H4 (cell line): Measurements from ENCODE around the gene XPO6. TPM values are rescaled to one million over a fixed set of nuclear protein-coding genes. Genes with fewer than 3 reads are reported as not detected.
A peak's percentile ranks its signal among the peaks of the same experiment; 100 is the strongest.

ENCODE experiments used
- DNase-seq: peaks from one replicate; pipeline ENCODE4 v3.0.0-alpha.2; 2015; ENCODE audit warnings: low spot score
- total RNA-seq: library from RNA; depleted of rRNA; stranded (reverse); fragments of >200 nt; shearing (Covaris generic); gene quantifications from 2 replicates; pipeline ENCODE4 v1.2.3, GENCODE V29; 2014

Gene XPO6
- total RNA-seq, 1 experiment from 2014 or later: 46.8 TPM

DNA sequence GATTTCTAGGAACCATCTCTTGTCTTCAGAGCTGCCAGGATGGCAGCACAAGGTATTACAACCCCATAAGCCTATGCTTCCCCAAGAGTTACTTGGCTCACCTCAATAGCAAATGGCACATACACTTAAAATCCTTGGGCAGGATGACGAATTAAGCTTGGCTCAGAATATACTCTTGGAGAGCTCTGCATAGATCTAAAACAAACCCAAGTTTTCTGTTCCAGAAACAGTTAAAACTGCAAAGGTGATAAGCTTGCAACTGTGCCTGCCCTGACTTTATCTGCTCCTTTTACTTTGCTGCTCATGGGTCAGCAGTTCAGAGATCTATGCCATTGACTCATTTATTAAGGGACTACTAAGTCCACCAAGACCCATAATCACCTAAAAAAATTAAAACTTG lies 26.1 kb downstream of the XPO6 start:
- DNase-seq: no peak

DNA sequence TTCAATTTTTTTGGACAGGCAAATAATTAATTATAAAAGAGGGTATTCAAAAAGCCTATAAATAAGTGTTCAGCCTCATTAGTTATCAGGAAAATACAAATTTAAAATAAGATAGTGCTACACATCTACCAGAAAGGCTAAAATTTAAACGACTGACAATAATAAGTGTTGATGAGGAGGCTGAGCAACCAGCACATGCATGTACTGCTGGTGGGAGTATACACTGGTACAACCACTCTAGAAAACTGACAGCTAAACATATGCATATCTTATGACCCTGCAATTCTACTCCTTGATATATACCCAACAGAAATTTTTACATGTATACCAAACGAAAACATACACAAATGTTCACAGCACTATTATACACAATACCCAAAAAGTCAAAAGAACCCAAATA lies 27.1 kb downstream of the XPO6 start:
- no peak for DNase-seq

DNA sequence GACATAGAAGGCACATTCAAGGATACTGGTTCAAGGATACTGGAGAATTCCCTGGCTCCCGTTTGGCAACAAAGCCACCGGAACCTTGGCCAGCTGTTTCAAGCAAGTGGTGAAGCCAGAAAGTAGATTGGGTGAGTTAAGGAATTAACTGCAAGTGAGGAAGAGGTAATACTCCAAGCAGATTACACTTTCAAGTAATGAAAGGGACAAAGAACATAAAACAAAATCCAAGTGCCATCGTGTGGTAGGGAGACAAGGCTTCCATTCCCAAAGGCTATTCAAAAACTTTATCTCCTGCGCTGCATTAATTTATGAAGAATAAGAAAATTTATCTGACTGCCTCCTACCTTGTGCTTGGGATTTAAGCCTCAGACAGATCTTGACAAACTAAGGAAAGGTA lies 27.8 kb downstream of the XPO6 start:
- no peak for DNase-seq

DNA sequence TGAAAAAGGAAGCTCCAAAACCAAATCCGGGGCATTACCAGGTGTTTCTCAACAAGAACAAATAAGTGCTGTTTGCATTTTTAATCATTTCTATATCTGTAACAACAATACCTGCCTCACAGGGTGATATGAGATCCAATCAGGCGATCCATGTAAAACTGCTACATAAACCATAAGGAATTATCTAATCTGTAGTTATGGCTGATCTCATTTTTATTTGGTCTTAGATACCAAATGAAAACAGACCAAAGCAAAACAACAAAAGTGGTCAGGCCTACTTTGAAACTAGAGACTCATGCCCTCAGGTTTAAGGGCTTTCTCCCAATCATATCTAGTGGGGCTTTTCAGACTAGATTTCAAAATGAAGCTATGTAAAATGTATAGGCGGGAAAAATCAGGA lies 28.3 kb downstream of the XPO6 start:
- no peak for DNase-seq

DNA sequence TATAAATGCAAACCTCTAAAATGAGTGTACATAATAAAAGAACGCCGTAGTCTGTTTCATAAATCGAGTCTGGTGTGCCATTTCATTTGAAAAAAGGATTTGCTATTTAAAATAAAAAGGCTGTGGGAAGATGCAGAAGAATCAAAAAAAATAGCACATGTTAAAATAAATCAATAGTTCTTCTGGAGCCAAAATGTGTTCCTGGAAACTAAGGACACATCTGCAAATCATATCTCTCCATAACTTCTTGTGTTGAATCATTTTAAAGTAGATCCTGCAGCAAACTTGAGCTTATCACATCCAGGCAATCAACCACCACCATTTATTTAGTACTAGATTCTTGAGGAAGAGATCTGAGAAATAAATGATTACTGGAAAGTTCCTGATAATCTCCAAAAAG lies 29.0 kb downstream of the XPO6 start:
- no peak for DNase-seq

DNA sequence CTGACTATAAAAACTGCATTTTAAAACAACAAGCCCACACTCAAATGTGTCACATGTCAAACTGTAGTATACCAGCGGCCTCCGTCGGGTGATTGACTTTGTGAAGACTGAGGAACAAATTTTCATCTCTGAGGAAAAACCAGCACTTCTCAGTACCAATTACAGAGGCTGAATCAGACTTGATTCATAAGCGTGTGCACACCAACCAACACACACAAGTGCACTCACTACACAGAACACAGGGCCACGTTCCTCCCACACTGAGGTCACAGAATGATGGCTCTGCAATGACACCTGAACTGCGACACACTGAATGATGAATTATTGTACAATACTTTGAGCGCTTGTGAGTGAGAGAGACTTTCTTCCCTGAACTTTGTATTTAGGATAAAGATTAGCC lies 29.6 kb downstream of the XPO6 start:
- DNase-seq: no peak

DNA sequence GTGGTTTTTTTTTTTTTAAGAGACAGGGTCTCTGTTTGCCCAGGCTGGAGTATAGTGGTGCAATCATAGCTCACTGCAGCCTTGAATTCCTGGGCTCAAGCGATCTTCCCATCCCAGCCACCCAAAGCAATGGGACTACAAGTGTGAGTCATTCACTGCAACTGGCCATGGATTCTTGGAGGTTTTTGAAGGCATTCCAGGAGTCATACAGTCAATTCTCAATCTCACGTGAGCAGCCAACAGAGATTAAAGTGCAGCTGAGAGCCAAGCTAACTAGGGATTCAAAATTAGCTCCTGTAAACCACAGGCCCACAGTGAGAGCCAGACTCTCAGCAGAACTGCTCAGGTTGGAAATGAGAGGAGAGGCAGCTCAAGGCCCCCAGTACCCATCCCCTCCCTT lies 30.2 kb downstream of the XPO6 start:
- peak; percentile 88 for DNase-seq

DNA sequence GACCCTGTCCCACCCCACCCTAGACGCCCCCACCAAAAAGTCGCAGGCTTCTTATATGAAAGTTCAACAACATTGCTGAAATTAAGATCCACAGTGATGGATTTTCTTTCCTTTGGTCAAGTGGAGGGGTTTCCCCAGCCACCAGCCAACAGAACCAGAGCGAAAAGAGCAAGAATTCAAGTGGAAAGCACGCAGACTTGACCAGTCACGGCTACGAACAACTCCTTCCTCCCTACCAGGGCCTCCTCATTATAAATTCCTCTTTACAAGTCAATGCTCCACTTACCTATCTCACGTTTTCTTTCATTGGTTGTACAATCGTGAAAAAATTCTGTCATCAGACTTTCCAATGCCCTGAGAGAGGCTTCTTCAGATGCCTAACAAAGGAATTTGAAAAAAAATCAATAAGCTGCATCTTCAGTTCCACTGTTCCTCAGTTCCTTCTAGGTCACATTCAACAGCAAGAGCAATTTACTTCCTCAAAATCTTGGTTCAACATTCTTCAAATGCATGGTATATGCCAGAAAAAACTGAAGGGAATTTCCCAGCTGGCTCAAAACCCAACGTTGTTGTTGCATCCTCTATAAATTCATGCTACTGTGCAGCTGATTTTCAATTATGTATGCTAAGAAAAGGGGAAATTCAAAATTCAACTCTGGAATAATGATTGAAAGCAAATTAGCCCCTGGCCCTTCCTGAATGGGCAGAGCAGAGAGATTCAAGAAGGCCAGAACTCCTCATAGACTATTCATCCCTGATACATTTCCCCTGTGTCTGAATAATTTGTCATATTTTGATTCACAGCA lies 30.9 kb downstream of the XPO6 start:
- no peak for DNase-seq

DNA sequence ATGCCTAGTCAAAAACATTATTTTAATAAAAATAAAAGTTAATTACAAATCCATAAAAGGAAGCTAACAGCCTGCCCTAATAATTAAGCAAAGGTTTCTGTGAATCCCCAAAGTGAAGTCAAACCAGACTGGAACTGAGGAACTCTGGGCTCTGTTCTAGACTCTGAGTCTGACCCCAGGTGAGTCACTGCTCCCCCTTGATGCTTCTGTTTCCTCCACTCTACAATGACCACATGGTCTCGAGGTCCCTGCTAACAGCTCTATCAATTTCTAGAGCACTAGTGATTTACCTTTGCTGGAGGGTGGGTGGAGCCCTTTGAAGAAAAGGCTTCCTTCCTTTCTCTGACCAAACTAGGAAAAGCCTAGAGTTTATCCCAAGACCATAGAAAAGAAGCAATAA lies 32.4 kb downstream of the XPO6 start:
- DNase-seq: no peak

DNA sequence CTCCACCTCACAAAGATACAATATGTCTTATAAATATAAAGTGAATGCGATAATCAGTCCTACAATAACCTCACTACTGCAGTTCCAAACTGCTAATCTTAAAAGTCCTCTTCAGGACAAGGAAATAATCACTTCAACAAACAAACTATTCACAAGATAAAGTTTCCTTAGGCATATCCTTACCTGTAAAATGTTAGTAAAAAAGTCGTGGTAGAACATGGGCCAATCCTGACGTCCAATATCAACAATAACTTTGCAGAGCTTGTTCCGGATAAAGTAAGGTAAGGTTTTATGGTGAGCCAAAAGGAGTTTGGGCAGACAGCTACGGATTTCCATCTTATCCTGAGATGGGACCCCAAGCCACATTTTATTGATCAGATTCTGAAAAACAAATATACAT lies 36.0 kb downstream of the XPO6 start:
- DNase-seq: no peak

DNA sequence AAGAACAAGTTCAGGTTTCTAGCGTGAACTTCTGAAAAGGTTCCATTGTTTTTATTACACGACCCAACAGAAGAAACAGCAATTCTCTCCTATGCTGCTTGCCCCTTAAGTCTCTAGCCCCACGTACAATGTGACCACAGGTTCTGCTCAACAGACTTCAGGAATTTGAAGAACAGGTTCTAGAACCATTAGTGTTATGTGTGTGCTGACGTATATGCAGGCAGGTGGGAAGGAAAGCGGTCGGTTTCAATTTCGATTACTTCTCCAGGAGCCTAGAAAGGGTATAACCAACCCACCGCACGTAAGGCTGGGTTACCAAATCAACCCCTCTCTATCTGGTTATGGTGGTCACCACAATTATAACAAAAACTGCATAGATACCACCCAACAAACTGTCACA lies 39.4 kb downstream of the XPO6 start:
- DNase-seq: no peak

DNA sequence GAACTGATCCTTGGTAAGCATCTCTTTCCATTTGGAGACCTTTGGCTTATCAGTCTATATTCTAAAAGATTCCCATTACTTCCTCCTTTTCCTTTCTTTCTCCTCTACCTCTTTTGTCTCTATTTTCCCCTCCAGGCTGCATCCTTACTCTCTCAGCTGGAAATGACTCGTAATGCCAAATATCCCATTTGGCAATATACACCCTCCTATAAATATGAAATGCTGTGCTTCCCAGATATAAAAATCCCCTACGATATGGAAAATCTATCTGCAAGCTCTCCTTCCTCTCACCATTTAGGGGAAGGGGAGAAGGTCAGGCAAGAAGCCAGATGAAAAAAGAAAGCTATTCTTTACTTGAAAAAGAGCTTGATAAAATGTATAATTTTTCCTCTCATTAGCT lies 39.9 kb downstream of the XPO6 start:
- no peak for DNase-seq

DNA sequence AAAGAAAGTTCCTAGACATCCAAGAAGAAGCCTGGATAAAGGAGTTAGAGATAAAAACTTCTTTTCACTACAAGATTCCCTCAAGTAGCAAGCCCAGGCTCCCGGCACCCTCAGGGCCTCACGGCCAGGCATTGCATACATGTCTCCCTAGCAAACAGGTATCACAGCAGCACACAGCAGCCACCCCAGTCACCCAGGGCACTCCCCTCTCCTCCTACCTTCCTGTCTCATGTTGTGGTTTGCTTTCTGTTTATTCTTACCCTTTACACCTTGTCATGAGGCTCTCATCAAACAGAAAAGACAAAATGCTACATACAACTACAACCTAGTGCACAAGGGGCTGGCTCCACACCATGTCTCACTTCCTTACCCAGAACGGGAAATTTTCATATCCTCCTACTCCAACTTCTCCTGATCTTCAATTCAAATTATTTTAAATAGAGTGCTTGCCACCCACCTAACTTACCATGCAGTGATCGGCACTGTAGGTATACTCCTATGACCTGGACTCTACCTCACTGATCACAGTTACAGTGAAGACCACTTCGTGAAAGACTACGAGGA lies 42.7 kb downstream of the XPO6 start:
- no peak for DNase-seq

DNA sequence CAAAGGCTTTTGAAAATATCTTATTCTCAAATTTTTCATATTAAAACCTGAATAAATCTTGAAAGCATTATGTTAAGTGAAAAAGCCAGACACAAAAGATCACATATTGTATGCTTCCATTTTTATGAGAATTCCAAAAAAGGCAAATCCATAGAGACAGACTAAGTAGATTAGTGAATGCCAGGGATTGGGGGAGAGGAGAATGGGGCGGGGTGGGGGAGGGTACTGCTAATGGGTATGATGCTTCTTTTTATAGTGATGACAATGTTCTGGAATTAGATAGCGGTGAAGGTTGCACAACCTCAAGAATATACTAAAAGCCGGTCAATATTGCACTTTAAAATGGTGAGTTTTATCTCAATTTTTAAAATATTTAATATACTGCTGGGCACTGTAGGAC lies 44.0 kb downstream of the XPO6 start:
- no peak for DNase-seq

DNA sequence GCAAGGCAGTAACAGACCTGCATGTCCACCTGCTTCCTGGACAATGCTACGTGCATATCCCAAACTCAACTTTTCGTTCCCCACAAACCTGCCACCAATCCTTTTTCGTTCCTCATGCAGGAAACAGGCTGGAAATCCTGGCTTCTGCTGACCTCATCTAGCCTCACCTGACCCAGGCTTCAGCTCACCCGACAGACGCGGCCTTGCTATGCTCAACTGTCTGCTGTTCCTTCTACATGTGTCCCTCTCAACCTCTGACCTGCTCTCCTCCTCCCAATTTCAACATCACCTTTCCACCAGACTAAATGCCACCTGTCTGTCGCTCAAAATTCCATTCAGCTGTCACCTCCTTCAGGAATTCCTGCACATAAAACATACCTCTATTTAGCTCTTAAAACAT lies 44.5 kb downstream of the XPO6 start:
- DNase-seq: no peak

DNA sequence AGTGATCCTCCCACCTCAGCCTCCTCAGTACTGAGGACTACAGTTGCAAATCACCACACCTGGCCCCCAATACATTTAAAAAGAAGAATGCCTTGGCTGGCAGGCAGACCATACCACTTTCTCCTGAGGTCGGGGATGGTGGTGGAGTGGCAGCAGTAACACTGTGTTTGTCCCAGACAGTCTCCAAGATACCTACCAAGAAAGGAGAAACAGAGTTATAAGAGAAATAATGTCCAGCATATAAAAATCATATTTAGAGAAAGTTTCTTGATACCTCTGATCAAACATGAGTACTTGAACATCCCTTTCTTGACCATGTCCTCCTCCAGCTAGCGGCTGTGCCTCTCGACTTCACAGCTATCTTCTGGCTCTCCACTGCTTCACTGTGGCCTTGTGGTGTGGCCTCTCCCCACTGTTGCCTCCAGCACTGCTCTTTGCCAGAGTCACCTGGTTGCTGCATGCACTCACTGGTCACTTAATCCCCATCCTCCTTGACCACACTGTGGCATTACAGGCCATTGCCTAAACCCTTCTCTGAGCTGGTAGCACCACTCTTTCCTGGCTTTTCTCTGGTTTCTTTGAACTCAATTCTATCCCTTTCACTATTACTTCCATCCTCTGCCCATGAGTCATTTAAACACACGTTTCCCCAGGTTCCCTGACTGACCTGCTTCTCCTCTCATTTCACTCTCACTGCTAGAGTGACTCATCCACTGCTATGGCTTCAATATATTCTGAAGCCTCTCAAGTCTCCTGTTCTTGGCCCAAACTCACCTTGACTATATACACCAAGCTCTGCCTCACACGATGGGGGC lies 45.2 kb downstream of the XPO6 start:
- DNase-seq: peak; percentile 24

DNA sequence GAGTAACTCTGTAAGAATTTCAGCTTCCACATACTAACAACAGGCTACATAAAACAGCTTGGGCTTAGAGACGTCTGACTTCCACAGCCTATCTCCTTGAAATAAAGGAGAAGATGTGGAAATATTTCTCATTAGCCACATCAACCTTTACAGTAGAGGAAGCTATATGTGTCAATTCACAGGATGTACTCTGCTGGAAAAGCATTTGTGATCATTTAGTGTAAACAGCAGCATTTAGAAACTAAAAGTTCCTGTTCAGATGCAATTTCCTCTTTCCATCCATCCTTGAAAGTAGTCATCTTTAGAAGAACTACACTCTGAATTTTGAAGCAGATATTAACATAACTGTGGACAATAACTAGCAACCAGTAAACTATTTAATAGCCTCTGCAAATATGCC lies 46.2 kb downstream of the XPO6 start:
- no peak for DNase-seq

DNA sequence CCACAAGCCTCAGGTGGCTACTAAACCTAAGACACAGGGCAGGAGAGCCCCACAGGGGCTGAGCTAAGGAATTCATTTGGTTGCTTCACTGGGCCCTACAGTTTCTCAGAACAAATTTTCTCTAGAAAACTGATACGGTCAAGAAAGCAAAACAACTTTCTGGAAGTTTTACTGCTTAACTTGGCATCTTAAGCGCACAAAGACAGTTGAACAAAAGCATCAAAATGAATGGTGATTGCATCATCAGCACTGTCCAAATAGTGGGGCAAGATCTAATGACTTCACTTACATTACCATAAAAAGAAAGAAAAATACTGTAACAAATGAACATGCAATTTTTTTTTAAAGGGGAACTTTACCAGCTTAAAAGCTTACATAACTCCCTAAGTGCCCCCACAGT lies 47.6 kb downstream of the XPO6 start:
- DNase-seq: no peak

DNA sequence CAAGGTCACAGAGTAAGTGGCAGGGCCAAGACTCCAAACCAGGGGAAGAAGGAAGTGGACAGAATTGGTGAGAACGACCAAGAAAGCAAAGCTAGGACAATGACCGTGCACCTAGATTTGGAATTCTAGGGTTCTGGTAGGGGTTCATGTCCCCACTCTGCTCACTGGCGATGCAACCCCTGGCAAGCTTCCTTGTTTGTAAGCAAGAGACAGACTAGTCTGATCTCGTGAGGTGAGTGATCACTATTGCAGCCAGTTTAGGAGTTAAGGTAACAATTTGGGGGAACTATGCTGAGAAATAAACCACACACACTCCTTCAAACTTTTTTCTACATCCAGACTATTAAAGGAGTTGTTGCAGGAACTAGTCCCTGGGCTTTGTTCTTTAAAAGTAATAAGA lies 48.1 kb downstream of the XPO6 start:
- DNase-seq: no peak

DNA sequence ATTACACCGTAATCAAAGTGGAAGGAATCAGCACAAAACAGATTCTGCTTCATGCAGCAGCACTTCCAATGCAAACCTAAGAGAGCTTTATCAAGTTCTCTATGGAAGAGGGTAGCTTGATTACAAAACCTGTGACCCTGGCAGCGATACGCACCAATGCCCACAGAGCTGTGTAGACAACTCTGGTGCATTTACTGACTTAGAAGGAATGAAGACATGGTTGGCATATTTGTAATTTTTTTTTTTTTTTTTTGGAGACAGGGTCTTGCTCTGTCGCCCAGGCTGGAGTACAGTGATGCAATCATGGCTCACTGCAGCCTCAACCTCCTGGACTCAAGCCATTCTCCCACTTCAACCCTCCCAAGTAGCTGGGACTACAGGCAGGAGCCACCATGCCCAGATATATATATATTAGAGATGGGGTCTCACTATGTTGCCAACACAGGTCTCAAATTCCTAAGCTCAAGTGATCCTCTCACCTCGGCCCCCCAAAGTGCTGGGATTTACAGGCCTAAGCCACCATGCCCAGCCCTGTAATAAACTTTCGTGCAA lies 49.4 kb downstream of the XPO6 start:
- DNase-seq: no peak

DNA sequence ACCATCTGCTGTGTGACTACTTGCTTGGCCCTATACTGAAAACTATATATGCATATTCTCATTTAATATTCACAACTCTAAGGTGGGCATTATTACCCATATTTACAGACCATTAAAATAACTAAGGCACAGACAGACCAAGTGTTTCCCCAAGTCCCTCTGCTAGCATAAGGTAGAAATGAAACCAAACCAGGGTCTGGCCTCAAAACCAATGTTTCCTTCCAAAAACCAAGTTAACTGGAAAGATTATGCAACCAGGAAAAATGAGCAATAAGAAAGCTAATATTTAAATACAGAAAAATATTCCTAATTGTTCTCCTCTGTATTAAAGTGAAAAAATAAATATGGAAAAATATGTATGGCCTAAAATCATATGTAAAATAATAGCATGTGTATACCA lies 50.1 kb downstream of the XPO6 start:
- no peak for DNase-seq

DNA sequence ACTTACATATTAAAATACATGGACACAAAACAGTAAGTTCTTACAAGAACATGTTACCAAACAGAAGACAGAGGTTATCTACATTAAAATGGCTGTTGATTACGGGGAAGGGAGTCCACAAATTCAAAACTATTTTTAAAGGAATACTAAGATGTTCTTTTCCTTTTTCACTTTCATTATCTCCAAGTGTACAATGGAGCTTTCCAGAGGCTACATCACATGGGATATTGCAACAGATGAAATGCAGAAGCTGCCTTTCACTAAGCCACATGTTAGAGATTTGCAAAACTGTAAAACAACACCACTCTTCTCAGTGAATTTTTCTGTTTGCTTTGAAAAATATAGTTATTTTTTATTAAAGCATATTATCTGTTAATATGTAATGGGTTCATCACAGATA lies 53.6 kb downstream of the XPO6 start:
- DNase-seq: no peak
